HepG2 (cell line): ENCODE measurements around the gene FBXO30. TPM values are rescaled to one million over a fixed set of nuclear protein-coding genes. Genes with fewer than 3 reads are reported as not detected.

Experiments used
- ARID3A ChIP-seq: IDR thresholded peaks from 2 replicates; pipeline ENCODE4 v1.6.1; 2012; ENCODE audit warnings: low read depth, low read length, improper control_type of control experiment
- KLF6 ChIP-seq: IDR thresholded peaks from 2 replicates; pipeline ENCODE4 v1.8.0; 2016; ENCODE audit warnings: missing biosample characterization, missing genetic modification reagents
- KMT2B ChIP-seq: IDR thresholded peaks from 2 replicates; pipeline ENCODE4 v1.6.1; 2016; ENCODE audit warnings: missing genetic modification reagents, missing compliant biosample characterization
- MBNL3 ChIP-seq: fragments of 250-450 bp; sonication (Bioruptor Pico); conservative IDR thresholded peaks from 2 replicates; pipeline ENCODE4 v1.8.0; 2022; ENCODE audit warnings: mild to moderate bottlenecking, inconsistent platforms
- NBN ChIP-seq: fragments of 450-650 bp; conservative IDR thresholded peaks from 2 replicates; pipeline ENCODE4 v1.6.1; 2017
- NCOR1 ChIP-seq: fragments of 200-600 bp; sonication (generic); IDR thresholded peaks from 2 replicates; pipeline ENCODE4 v1.7.0; 2017; ENCODE audit warnings: antibody characterized with exemption, low read length, borderline replicate concordance
- NFE2 ChIP-seq: sonication (generic); formaldehyde crosslinking; IDR thresholded peaks from 2 replicates; pipeline ENCODE4 v1.4.0; 2020; ENCODE audit warnings: missing genetic modification reagents
- PHB2 ChIP-seq: fragments of 450-650 bp; IDR thresholded peaks from 2 replicates; pipeline ENCODE4 v1.6.1; 2018; ENCODE audit not compliant: partially characterized antibody
- POLR2G ChIP-seq: fragments of 200-400 bp; formaldehyde crosslinking; IDR thresholded peaks from 2 replicates; pipeline ENCODE4 v1.6.1; 2018; ENCODE audit warnings: mild to moderate bottlenecking, low read depth, low read length, moderate library complexity
- RELA ChIP-seq: sonication (generic); formaldehyde crosslinking; IDR thresholded peaks from 2 replicates; pipeline ENCODE4 v1.4.0; 2020; ENCODE audit warnings: missing genetic modification reagents
- SKI ChIP-seq: fragments of 450-650 bp; IDR thresholded peaks from one replicate; pipeline ENCODE4 v1.6.1; 2018; ENCODE audit warnings: mild to moderate bottlenecking; ENCODE audit not compliant: partially characterized antibody
- STAG1 ChIP-seq: sonication (generic); formaldehyde crosslinking; IDR thresholded peaks from 2 replicates; pipeline ENCODE4 v1.4.0; 2020; ENCODE audit warnings: missing genetic modification reagents
- ZBTB3 ChIP-seq: sonication (generic); formaldehyde crosslinking; IDR thresholded peaks from 2 replicates; pipeline ENCODE4 v1.4.0; 2020; ENCODE audit warnings: low read depth, mild to moderate bottlenecking, moderate library complexity, missing genetic modification reagents, borderline replicate concordance
- ZBTB38 ChIP-seq: sonication (generic); formaldehyde crosslinking; IDR thresholded peaks from 2 replicates; pipeline ENCODE4 v1.5.1; 2020; ENCODE audit warnings: mild to moderate bottlenecking, missing genetic modification reagents
- ZNF143 ChIP-seq: sonication (generic); formaldehyde crosslinking; IDR thresholded peaks from 2 replicates; pipeline ENCODE4 v1.4.0; 2020; ENCODE audit warnings: missing genetic modification reagents
- ZNF232 ChIP-seq: sonication (generic); formaldehyde crosslinking; IDR thresholded peaks from 2 replicates; pipeline ENCODE4 v1.4.0; 2020; ENCODE audit warnings: missing genetic modification reagents, borderline replicate concordance
- ZNF570 ChIP-seq: sonication (generic); formaldehyde crosslinking; IDR thresholded peaks from 2 replicates; pipeline ENCODE4 v1.4.0; 2020; ENCODE audit warnings: mild to moderate bottlenecking, missing genetic modification reagents, borderline replicate concordance
- ZNF746 ChIP-seq: sonication (generic); formaldehyde crosslinking; IDR thresholded peaks from 2 replicates; pipeline ENCODE4 v1.8.0; 2022; ENCODE audit warnings: mild to moderate bottlenecking, missing genetic modification reagents
- ZNF883 ChIP-seq: sonication (generic); formaldehyde crosslinking; IDR thresholded peaks from 2 replicates; pipeline ENCODE4 v1.5.1; 2020; ENCODE audit warnings: mild to moderate bottlenecking, missing genetic modification reagents; ENCODE audit errors: not compliant biosample characterization
- polyA plus RNA-seq, 8 experiments: library from polyadenylated mRNA; depleted of rRNA in 3 of 8; stranded (reverse) in 7 of 8; unstranded in 1 of 8; fragments of >200 nt; fragmentation: Illumina TruSeq in 4 of 8; extraction: Trizol in 4 of 8; gene quantifications; 2 replicates each; pipeline versions ENCODE4 v1.2.1 to v1.2.3, GENCODE V29; 2011 to 2016; ENCODE audit warnings: low read depth in 4 of 8, missing spikeins in 1 of 8, mixed read lengths in 1 of 8; ENCODE audit not compliant: insufficient read depth in 1 of 8
- total RNA-seq, 5 experiments: library from RNA; depleted of rRNA; stranded (reverse); fragments of >200 nt; fragmentation: Illumina TruSeq; extraction: Trizol; gene quantifications; 2 replicates each; pipeline ENCODE4 v1.2.3, GENCODE V29; 2016; ENCODE audit warnings: low read depth in 1 of 5
- TF ChIP-seq, protein P1 (sequence below): sonication (generic); formaldehyde crosslinking; IDR thresholded peaks from 2 replicates; pipeline ENCODE4 v1.4.0; 2020; ENCODE audit warnings: mild to moderate bottlenecking, missing genetic modification reagents, borderline replicate concordance
- TF ChIP-seq, protein P2 (sequence below): sonication (generic); formaldehyde crosslinking; IDR thresholded peaks from 2 replicates; pipeline ENCODE4; 2020; ENCODE audit warnings: missing genetic modification reagents, mild to moderate bottlenecking, borderline replicate concordance

Gene FBXO30
- total and polyA plus RNA-seq, 2 of the 13 experiments (the other 11 are each of a cell fraction or from before 2014, with no cell fraction given) = 3.2 to 7.1 TPM

DNA sequence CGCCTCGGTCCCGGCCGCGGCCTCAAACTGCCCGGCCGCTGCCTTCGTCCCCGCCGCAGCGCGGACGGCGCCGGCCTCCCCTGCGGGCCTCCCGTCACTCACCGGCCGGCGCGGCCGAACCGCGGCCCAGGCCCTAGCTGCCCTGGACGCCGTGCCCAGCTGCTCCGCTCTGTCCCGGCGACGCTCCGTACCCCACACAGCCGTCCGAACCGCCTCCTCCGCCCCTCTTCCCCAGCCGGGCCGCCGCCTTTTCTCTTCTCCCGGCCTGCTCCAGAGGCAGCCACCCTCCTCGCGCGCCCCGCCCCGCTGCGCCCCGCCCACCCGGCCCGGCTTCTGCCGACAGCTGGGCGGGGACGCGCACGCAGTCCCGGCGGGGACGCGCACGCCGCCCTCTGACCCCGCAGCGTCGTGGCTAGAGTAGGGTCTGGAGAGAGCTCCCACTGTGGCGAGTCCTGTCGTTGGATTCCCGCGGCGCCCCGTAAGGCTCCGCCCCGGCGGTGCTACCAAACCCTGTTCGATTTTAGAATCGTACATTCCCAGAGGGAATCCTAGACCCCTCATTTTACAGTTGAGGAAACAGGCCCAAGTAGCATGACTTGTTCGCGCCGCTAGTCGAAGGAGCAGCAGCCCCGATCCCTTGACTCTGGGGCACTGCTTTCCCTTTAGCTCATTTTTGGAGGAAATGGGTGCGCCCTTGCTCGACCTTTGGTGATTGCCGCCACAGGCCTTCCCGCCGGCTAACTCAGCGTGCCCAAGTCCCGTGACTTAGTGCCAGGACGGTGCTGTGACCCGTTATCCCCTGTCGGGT lies at the start of gene FBXO30 (continued):
- TF ChIP-seq ARID3A (peak; percentile 34; the same call in 1 of the 2 replicates), PHB2 (no peak), POLR2G (peak; percentile 96), ZNF746 (CRISPR knock-in tag) (no peak; the same call in 1 of the 2 replicates), ZBTB38 (CRISPR knock-in tag) (no peak; the same call in 1 of the 2 replicates), MBNL3 (no peak), ZNF883 (CRISPR knock-in tag) (peak; percentile 73), STAG1 (CRISPR knock-in tag) (no peak; the same call in 1 of the 2 replicates), NCOR1 (no peak), ZNF143 (peak; percentile 38; the same call in 1 of the 2 replicates), ZNF232 (CRISPR knock-in tag) (peak; percentile 57; the same call in 1 of the 2 replicates), KMT2B (peak; percentile 89), SKI (peak; percentile 69), NBN (no peak), ZNF570 (peak; percentile 55; the same call in 1 of the 2 replicates), KLF6 (CRISPR knock-in tag) (0 out of 2 replicates have a peak, but pooled peaks have one; percentile 70), NFE2 (CRISPR knock-in tag) (no peak), RELA (CRISPR knock-in tag) (0 out of 2 replicates have a peak, but pooled peaks have one; percentile 18), ZBTB3 (CRISPR knock-in tag) (no peak)
- TF ChIP-seq, protein P1, sequence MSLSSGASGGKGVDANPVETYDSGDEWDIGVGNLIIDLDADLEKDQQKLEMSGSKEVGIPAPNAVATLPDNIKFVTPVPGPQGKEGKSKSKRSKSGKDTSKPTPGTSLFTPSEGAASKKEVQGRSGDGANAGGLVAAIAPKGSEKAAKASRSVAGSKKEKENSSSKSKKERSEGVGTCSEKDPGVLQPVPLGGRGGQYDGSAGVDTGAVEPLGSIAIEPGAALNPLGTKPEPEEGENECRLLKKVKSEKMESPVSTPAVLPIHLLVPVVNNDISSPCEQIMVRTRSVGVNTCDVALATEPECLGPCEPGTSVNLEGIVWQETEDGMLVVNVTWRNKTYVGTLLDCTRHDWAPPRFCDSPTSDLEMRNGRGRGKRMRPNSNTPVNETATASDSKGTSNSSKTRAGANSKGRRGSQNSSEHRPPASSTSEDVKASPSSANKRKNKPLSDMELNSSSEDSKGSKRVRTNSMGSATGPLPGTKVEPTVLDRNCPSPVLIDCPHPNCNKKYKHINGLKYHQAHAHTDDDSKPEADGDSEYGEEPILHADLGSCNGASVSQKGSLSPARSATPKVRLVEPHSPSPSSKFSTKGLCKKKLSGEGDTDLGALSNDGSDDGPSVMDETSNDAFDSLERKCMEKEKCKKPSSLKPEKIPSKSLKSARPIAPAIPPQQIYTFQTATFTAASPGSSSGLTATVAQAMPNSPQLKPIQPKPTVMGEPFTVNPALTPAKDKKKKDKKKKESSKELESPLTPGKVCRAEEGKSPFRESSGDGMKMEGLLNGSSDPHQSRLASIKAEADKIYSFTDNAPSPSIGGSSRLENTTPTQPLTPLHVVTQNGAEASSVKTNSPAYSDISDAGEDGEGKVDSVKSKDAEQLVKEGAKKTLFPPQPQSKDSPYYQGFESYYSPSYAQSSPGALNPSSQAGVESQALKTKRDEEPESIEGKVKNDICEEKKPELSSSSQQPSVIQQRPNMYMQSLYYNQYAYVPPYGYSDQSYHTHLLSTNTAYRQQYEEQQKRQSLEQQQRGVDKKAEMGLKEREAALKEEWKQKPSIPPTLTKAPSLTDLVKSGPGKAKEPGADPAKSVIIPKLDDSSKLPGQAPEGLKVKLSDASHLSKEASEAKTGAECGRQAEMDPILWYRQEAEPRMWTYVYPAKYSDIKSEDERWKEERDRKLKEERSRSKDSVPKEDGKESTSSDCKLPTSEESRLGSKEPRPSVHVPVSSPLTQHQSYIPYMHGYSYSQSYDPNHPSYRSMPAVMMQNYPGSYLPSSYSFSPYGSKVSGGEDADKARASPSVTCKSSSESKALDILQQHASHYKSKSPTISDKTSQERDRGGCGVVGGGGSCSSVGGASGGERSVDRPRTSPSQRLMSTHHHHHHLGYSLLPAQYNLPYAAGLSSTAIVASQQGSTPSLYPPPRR (CRISPR knock-in tag) = 0 out of 2 replicates have a peak, but pooled peaks have one; percentile 39
- TF ChIP-seq, protein P2, sequence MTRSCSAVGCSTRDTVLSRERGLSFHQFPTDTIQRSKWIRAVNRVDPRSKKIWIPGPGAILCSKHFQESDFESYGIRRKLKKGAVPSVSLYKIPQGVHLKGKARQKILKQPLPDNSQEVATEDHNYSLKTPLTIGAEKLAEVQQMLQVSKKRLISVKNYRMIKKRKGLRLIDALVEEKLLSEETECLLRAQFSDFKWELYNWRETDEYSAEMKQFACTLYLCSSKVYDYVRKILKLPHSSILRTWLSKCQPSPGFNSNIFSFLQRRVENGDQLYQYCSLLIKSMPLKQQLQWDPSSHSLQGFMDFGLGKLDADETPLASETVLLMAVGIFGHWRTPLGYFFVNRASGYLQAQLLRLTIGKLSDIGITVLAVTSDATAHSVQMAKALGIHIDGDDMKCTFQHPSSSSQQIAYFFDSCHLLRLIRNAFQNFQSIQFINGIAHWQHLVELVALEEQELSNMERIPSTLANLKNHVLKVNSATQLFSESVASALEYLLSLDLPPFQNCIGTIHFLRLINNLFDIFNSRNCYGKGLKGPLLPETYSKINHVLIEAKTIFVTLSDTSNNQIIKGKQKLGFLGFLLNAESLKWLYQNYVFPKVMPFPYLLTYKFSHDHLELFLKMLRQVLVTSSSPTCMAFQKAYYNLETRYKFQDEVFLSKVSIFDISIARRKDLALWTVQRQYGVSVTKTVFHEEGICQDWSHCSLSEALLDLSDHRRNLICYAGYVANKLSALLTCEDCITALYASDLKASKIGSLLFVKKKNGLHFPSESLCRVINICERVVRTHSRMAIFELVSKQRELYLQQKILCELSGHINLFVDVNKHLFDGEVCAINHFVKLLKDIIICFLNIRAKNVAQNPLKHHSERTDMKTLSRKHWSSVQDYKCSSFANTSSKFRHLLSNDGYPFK (CRISPR knock-in tag) = peak; percentile 64
